Mononuclear cell (primary cell): Measurements from ENCODE around the gene ZNF221. TPM values are rescaled to one million over a fixed set of nuclear protein-coding genes. Genes with fewer than 3 reads are reported as not detected.
A peak's percentile ranks its signal among the peaks of the same experiment; 100 is the strongest.

Experiments
- H3K27me3 ChIP-seq: 2 replicates; pipeline ENCODE4 v1.6.0; 2011; ENCODE audit warnings: low read length, control low read depth; ENCODE audit not compliant: insufficient read depth
- H3K4me1 ChIP-seq: 2 replicates; pipeline ENCODE4 v1.5.1; 2011; ENCODE audit warnings: mild to moderate bottlenecking, low read length, control low read depth; ENCODE audit not compliant: insufficient read depth
- H3K4me3 ChIP-seq: 2 replicates; pipeline ENCODE4 v1.5.1; 2011; ENCODE audit warnings: mild to moderate bottlenecking, low read length, moderate library complexity
- H3K9me3 ChIP-seq: 2 replicates; pipeline ENCODE4 v1.5.1; 2011; ENCODE audit warnings: low read depth, mild to moderate bottlenecking, control low read depth, low read length
- total RNA-seq: library from RNA; depleted of rRNA; stranded (reverse); fragments of >200 nt; gene quantifications from one replicate; pipeline ENCODE4 v1.2.3, GENCODE V29; 2012

Gene ZNF221
- total RNA-seq, 1 donor: 0.52 TPM

GRCh38 chr19:44002566-44003460, 51.8 kb downstream of the ZNF221 start, which contains the start of gene ZNF230:
ZNF230 (plus strand) TSS chr19:44002957; CDS start chr19:44007079, 4,122 bp downstream.
- H3K27me3 ChIP-seq: no peaks in the 10 kb centered on the region
- H3K4me3 ChIP-seq: peak within 1 kb of the TSS; percentile 85
- H3K4me1 ChIP-seq: peaks cover 18% of the 10 kb centered on the region
- peaks cover 9% of the 10 kb centered on the region for H3K9me3 ChIP-seq

DNA sequence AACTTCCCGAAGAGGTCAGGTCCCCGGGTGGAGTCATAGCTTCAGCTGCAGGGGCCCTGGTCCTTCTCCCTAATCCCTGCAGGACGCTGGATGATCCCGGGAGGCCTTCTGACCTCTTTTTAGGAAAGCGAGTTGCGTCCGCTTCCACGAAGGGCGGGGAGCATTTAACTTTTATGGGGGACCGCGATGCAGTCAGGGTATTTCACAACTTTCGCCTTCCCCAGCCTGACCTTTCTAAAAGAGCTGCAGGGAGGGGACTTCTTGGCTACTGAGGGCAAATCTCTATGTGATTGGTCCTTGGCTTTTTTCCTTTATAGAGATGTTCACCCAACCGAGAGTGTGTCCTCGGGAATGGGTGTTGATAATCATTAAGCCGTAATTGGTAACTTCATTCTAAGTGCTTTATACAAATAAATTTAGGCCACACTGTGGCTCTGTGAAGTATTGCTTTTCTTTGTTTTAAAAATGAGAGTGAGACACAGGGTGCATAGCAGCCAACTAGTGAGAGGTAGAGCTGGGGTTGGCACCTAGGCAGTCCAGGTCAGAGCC, 52.5 kb downstream of the ZNF221 start:
- peaks cover 18% of the 10 kb centered on the region for H3K4me1 ChIP-seq
- peaks cover 13% of the 10 kb centered on the region for H3K9me3 ChIP-seq
- H3K27me3 ChIP-seq: no peaks in the 10 kb centered on the region
- H3K4me3 ChIP-seq: peak overlapping the region; percentile 85

- Histone ChIP-seq H3K27me3 (no peaks in the 10 kb centered on the region), H3K9me3 (peaks cover 37% of the 10 kb centered on the region), H3K4me3 (no peak overlapping the region), H3K4me1 (peaks cover 18% of the 10 kb centered on the region)
Measured at GRCh38 chr19:44005973-44006372, 54.9 kb downstream of the ZNF221 start.

DNA sequence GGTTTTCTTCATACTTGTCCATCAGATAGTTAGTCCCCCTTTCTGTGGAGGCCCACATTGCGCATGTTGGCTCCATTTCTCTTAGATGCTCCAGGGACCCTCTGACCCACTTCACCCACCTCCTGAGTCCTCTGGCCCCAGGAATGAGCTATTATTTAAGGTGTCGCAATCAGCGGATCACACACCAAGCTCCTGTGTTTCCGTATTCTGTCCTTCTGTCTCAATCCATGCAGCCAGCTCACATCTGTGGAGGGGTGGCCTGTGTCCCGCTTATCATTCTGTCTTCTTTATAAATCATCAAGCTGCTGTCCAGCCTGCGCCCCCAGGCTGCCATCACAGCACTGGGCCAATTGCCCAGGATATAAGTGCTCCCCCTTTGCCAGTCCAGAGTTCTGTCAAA, 56.4 kb downstream of the ZNF221 start:
- Histone ChIP-seq H3K27me3 (no peaks in the 10 kb centered on the region), H3K4me3 (no peak overlapping the region), H3K4me1 (peaks cover 13% of the 10 kb centered on the region), H3K9me3 (peaks cover 52% of the 10 kb centered on the region)

DNA sequence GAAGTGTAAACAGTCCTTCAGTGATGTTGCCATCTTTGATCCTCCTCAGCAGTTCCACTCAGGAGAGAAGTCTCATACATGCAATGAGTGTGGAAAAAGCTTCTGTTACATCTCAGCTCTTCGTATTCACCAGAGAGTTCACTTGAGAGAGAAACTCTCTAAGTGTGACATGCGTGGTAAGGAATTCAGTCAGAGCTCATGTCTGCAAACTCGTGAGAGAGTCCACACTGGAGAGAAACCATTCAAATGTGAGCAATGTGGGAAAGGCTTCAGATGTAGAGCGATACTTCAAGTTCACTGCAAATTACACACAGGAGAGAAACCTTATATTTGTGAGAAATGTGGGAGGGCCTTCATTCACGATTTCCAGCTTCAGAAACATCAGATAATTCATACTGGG, 59.4 kb downstream of the ZNF221 start:
- peaks cover 3% of the 10 kb centered on the region for H3K4me1 ChIP-seq
- H3K27me3 ChIP-seq: no peaks in the 10 kb centered on the region
- H3K4me3 ChIP-seq: no peak overlapping the region
- peaks cover 59% of the 10 kb centered on the region for H3K9me3 ChIP-seq

Other genes starting within 250 kb of the ZNF221 start
- gene IRGC, start 235.2 kb upstream of the ZNF221 start, total RNA-seq: not detected
- gene SMG9, start 196.3 kb upstream of the ZNF221 start, total RNA-seq: 11.4 TPM
- gene KCNN4, start 170.3 kb upstream of the ZNF221 start, total RNA-seq: 9.9 TPM
- not detected for gene LYPD5, start 148.8 kb upstream of the ZNF221 start, total RNA-seq
- gene ZNF283, start 123.9 kb upstream of the ZNF221 start, total RNA-seq: 2.9 TPM
- gene ZNF404, start 67.3 kb upstream of the ZNF221 start, total RNA-seq: 0.10 TPM
- gene ZNF45, start 15.9 kb upstream of the ZNF221 start, total RNA-seq: 4.4 TPM
- 6.2 TPM for gene ZNF155, start 33.0 kb downstream of the ZNF221 start, total RNA-seq
- 3.3 TPM for gene ZNF230, start 51.7 kb downstream of the ZNF221 start, total RNA-seq
- gene ZNF222, start 74.2 kb downstream of the ZNF221 start, total RNA-seq: 3.1 TPM
- gene ZNF223, start 100.8 kb downstream of the ZNF221 start, total RNA-seq: 0.63 TPM
- gene ZNF284, start 120.9 kb downstream of the ZNF221 start, total RNA-seq: 0.73 TPM
- gene ZNF224, start 143.1 kb downstream of the ZNF221 start, total RNA-seq: 24.0 TPM
- gene ZNF225, start 162.2 kb downstream of the ZNF221 start, total RNA-seq: 0.52 TPM
- 2.2 TPM for gene ZNF234, start 190.3 kb downstream of the ZNF221 start, total RNA-seq
- 7.6 TPM for gene ZNF226, start 213.9 kb downstream of the ZNF221 start, total RNA-seq